Ascending aorta (tissue), 2 donors: Measurements from ENCODE around the gene DSC2. TPM values are rescaled to one million over a fixed set of nuclear protein-coding genes. Genes with fewer than 3 reads are reported as not detected.

ENCODE experiments used
- DNase-seq, 2 donors: peaks; one replicate each; pipeline ENCODE4 v3.0.0-alpha.2; 2019; ENCODE audit warnings: low spot score in 2 of 2
- H3K27ac ChIP-seq, 2 donors: fragments of 200-600 bp; sonication (generic); one replicate each; pipeline ENCODE4 v1.5.1; 2016 to 2017; ENCODE audit warnings: mild to moderate bottlenecking in 1 of 2
- H3K27me3 ChIP-seq: fragments of 200-600 bp; sonication (generic); one replicate; pipeline ENCODE4 v1.5.1; 2017
- H3K36me3 ChIP-seq, 2 donors: fragments of 200-600 bp; sonication (generic); one replicate each; pipeline ENCODE4 v1.5.1; 2016
- H3K4me1 ChIP-seq, 2 donors: fragments of 200-600 bp; sonication (generic); one replicate each; pipeline ENCODE4 v1.5.1; 2016 to 2017; ENCODE audit warnings: mild to moderate bottlenecking in 1 of 2
- H3K4me3 ChIP-seq, 2 donors: fragments of 200-600 bp; sonication (generic); one replicate each; pipeline ENCODE4 v1.5.1; 2016 to 2017; ENCODE audit warnings: mild to moderate bottlenecking in 1 of 2
- H3K9me3 ChIP-seq, 2 donors: fragments of 200-600 bp; sonication (generic); one replicate each; pipeline ENCODE4 v1.5.1; 2016
- intact Hi-C: fragments of 100-400 bp; cut with DNase I; formaldehyde crosslinking; loops from one replicate; pipeline ENCODE4 v1.15.1; 2023
- total RNA-seq: library from RNA; depleted of rRNA; stranded (reverse); fragments of >200 nt; gene quantifications from one replicate; pipeline ENCODE4 v1.1.0, GENCODE V29; 2016
- TF ChIP-seq, protein P1 (sequence below), 3 experiments: fragments of 200-600 bp in 2 of 3; fragments of 450-650 bp in 1 of 3; sonication (generic) in 2 of 3; IDR thresholded peaks; one replicate each; pipeline ENCODE4 v1.5.1; 2016 to 2019; ENCODE audit warnings: antibody characterized with exemption in 3 of 3, mild to moderate bottlenecking in 1 of 3, moderate library complexity in 1 of 3

Gene DSC2
- total RNA-seq, 1 donor from 2014 or later, result 4.4 TPM

DNA sequence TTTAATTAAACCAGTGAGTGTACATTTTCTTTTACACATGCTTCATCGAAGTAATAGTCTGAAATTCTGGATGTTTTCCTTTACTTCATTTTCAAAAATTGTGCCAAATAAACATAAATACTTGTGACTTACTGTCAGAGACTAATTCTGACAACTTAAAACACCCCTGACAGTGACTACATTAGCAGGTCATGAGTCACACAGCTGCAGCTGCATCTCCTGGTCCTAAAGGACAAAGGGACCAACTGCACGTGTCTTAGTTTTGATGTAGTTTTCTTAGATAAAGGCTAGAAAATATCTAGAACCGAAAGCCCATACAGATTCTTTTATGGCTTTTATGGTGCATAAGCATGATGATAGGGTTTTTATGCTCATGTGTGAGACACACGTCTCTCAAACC is 30.0 kb downstream of the DSC2 start:
- TF ChIP-seq, protein P1, sequence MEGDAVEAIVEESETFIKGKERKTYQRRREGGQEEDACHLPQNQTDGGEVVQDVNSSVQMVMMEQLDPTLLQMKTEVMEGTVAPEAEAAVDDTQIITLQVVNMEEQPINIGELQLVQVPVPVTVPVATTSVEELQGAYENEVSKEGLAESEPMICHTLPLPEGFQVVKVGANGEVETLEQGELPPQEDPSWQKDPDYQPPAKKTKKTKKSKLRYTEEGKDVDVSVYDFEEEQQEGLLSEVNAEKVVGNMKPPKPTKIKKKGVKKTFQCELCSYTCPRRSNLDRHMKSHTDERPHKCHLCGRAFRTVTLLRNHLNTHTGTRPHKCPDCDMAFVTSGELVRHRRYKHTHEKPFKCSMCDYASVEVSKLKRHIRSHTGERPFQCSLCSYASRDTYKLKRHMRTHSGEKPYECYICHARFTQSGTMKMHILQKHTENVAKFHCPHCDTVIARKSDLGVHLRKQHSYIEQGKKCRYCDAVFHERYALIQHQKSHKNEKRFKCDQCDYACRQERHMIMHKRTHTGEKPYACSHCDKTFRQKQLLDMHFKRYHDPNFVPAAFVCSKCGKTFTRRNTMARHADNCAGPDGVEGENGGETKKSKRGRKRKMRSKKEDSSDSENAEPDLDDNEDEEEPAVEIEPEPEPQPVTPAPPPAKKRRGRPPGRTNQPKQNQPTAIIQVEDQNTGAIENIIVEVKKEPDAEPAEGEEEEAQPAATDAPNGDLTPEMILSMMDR (IDR thresholded peaks at IDR 0.05), result no peak
- intact Hi-C loops, result no loop called here
- no peaks in the 10 kb centered on the region for H3K9me3 ChIP-seq
- no peaks in the 10 kb centered on the region for H3K36me3 ChIP-seq
- no peak overlapping the region for H3K4me3 ChIP-seq
- no peak overlapping the region for H3K27ac ChIP-seq
- DNase-seq, result no peak
- no peaks in the 10 kb centered on the region for H3K4me1 ChIP-seq
- no peaks in the 10 kb centered on the region for H3K27me3 ChIP-seq

GRCh38 chr18:31070206-31070605 is 32.0 kb downstream of the DSC2 start:
- no peak for DNase-seq

GRCh38 chr18:31066266-31066665 is 36.0 kb downstream of the DSC2 start:
- Histone ChIP-seq H3K27me3 (no peaks in the 10 kb centered on the region), H3K4me1 (no peaks in the 10 kb centered on the region), H3K4me3 (no peak overlapping the region), H3K36me3 (no peaks in the 10 kb centered on the region), H3K9me3 (no peaks in the 10 kb centered on the region), H3K27ac (no peak overlapping the region)
- TF ChIP-seq, protein P1 (IDR thresholded peaks at IDR 0.05), result no peak
- intact Hi-C loops, result no loop called here
- DNase-seq, result no peak

More at GRCh38 chr18:31070206-31070605, 32.0 kb downstream of the DSC2 start:
- intact Hi-C loops, result no loop called here
- Histone ChIP-seq H3K4me1 (no peaks in the 10 kb centered on the region), H3K36me3 (no peaks in the 10 kb centered on the region), H3K4me3 (no peak overlapping the region), H3K9me3 (no peaks in the 10 kb centered on the region), H3K27me3 (no peaks in the 10 kb centered on the region), H3K27ac (no peak overlapping the region)
- TF ChIP-seq, protein P1 (IDR thresholded peaks at IDR 0.05), result no peak

DNA sequence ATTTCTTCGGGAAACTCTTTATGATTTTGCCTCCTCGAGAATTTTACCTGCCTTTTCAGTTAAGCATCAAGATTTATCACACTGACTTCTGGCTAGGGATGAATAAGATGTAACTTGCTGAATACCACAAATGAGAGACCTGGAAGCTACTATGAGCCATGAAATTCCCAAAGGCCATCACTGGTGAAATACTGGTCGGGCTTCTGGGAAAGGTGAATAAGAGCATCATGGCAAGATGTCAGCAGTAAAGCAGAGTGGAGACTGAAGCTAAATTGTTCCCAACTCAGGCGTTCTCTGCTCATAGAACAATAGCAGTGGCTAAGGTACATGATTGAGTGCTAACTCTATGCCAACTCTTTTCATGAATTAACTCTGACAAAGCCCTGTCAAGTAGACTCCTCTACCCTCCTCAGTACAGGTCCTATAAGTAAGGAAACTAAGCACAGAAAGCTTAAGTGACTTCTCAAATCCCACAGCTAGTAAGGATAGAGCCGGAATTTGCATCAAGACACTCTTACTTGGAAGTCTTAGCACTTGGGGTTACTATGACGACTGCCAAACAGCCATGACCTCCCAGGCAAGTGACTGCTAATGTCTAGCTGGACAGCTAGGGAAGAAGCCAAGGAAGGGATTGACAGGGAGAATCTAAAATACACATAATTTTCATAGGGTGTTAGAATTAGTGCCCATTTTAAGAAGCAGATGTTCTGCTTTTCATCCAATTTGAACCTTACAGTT is 37.0 kb downstream of the DSC2 start:
- Histone ChIP-seq H3K9me3 (no peaks in the 10 kb centered on the region), H3K36me3 (no peaks in the 10 kb centered on the region), H3K27ac (no peak overlapping the region), H3K27me3 (no peaks in the 10 kb centered on the region), H3K4me1 (no peaks in the 10 kb centered on the region), H3K4me3 (no peak overlapping the region)
- TF ChIP-seq, protein P1 (IDR thresholded peaks at IDR 0.05), result no peak
- intact Hi-C loops, result no loop called here
- DNase-seq, result no peak

- H3K9me3 ChIP-seq, result no peaks in the 10 kb centered on the region
- no peaks in the 10 kb centered on the region for H3K36me3 ChIP-seq
- no peaks in the 10 kb centered on the region for H3K4me1 ChIP-seq
- no peak overlapping the region for H3K27ac ChIP-seq
- intact Hi-C loops, result no loop called here
- H3K27me3 ChIP-seq, result no peaks in the 10 kb centered on the region
- TF ChIP-seq, protein P1 (IDR thresholded peaks at IDR 0.05), result no peak
- no peak overlapping the region for H3K4me3 ChIP-seq
- no peak for DNase-seq
Observed at GRCh38 chr18:31064130-31064529, 38.1 kb downstream of the DSC2 start.
